Transverse colon (tissue), 4 donors: Measurements from ENCODE around the gene CDC42EP5. TPM values are rescaled to one million over a fixed set of nuclear protein-coding genes. Genes with fewer than 3 reads are reported as not detected.
A peak's percentile ranks its signal among the peaks of the same experiment; 100 is the strongest.

Source experiments
- DNase-seq: peaks from one replicate; pipeline ENCODE4 v3.0.0-alpha.2; 2019
- H3K27ac ChIP-seq, 4 donors: fragments of 200-600 bp; sonication (generic); 2 replicates each; pipeline ENCODE4 v1.5.1; 2016 to 2018; ENCODE audit warnings: inconsistent platforms in 4 of 4
- H3K27me3 ChIP-seq: fragments of 200-600 bp; sonication (generic); 2 replicates; pipeline ENCODE4 v1.5.1; 2017; ENCODE audit warnings: inconsistent platforms
- H3K36me3 ChIP-seq, 4 donors: fragments of 200-600 bp; sonication (generic); 2 replicates each; pipeline ENCODE4 v1.5.1; 2017 to 2019; ENCODE audit warnings: inconsistent platforms in 4 of 4
- H3K4me1 ChIP-seq, 4 donors: fragments of 200-600 bp; sonication (generic); 2 replicates each; pipeline ENCODE4 v1.5.1; 2017 to 2020; ENCODE audit warnings: inconsistent platforms in 4 of 4
- H3K4me3 ChIP-seq, 4 donors: fragments of 200-600 bp; sonication (generic); 1 replicate in 1 of 4; 2 replicates in 3 of 4; pipeline versions ENCODE4 v1.5.1 to v1.6.1; 2017 to 2019; ENCODE audit warnings: inconsistent platforms in 4 of 4
- H3K9me3 ChIP-seq, 2 donors: fragments of 200-600 bp; sonication (generic); 2 replicates each; pipeline ENCODE4 v1.5.1; 2017 to 2019; ENCODE audit warnings: inconsistent platforms in 2 of 2
- CTCF ChIP-seq, 5 experiments: fragments of 200-600 bp in 3 of 5; fragments of 450-650 bp in 2 of 5; sonication (generic) in 3 of 5; IDR thresholded peaks; 1 replicate in 2 of 5; 2 replicates in 3 of 5; pipeline ENCODE4 v1.5.1; 2016 to 2017; ENCODE audit warnings: antibody characterized with exemption in 5 of 5, inconsistent platforms in 3 of 5, mild to moderate bottlenecking in 2 of 5, moderate library complexity in 1 of 5
- EP300 ChIP-seq: sonication (generic); formaldehyde crosslinking; IDR thresholded peaks from one replicate; pipeline ENCODE4 v1.6.1; 2017; ENCODE audit warnings: antibody characterized with exemption, low read depth
- POLR2A ChIP-seq: fragments of 450-650 bp; IDR thresholded peaks from one replicate; pipeline ENCODE4 v1.6.1; 2016; ENCODE audit warnings: antibody characterized with exemption, mild to moderate bottlenecking, moderate library complexity
- POLR2AphosphoS5 ChIP-seq, 3 donors: sonication (generic); formaldehyde crosslinking; IDR thresholded peaks; one replicate each; pipeline ENCODE4 v1.6.1; 2016; ENCODE audit warnings: antibody characterized with exemption in 3 of 3
- WGBS, 2 donors: methylation state at CpG; one replicate each; pipeline ENCODE4 v1.1.5; 2018; ENCODE audit warnings: low coverage in 1 of 2; 5-methylcytosine and 5-hydroxymethylcytosine counted together
- in situ Hi-C, 4 donors: fragments of 200-750 bp; cut with MboI; loops; one replicate each; pipeline versions ENCODE4 v1.15.0 to v1.15.1; 2017; ENCODE audit warnings: low sequenced_read_pairs in 3 of 4, low pct_ligation_motif_present in 1 of 4, low pct_unique_long_range_greater_than_20kb in 1 of 4
- intact Hi-C: fragments of 100-400 bp; cut with DNase I; formaldehyde crosslinking; loops from one replicate; pipeline ENCODE4 v1.15.1; 2023; ENCODE audit warnings: low total_unique reads
- total RNA-seq, 4 donors: library from RNA; depleted of rRNA; stranded (reverse); fragments of >200 nt; gene quantifications; one replicate each; pipeline ENCODE4 v1.1.0, GENCODE V29; 2016

CDC42EP5 gene
- total RNA-seq, 4 donors from 2014 or later = 210 to 231 (median 214) TPM

- Histone ChIP-seq H3K4me1 (peaks cover 0 to 20% (median 2%) of the 10 kb centered on the region in 4 donors), H3K27me3 (peaks cover 28% of the 10 kb centered on the region), H3K36me3 (no peaks in the 10 kb centered on the region), H3K4me3 (no peak overlapping the region), H3K27ac (no peak overlapping the region), H3K9me3 (no peaks in the 10 kb centered on the region)
- WGBS, 2 donors = 52 to 68% methylated on average over 2 of the region's 2 CpGs
- intact Hi-C loops (no loop called here), in situ Hi-C loops (loop anchor here in 2 of 4 donors (10.0 kb wide), 1 partner anchor 195 kb away; no protein-coding TSS in a partner anchor)
- no peak for DNase-seq
- TF ChIP-seq POLR2AphosphoS5 (IDR thresholded peaks at IDR 0.05) = no peak
- TF ChIP-seq EP300 = no peak
- TF ChIP-seq POLR2A = no peak
- no peak for TF ChIP-seq CTCF (IDR thresholded peaks at IDR 0.05)
Measured at GRCh38 chr19:54480051-54480450, 7.0 kb upstream of the CDC42EP5 start.

- TF ChIP-seq EP300 = no peak
- peak; percentile 41 to 62 (median 54) for TF ChIP-seq CTCF (IDR thresholded peaks at IDR 0.05)
- no peak overlapping the region for H3K4me3 ChIP-seq
- no peaks in the 10 kb centered on the region for H3K36me3 ChIP-seq
- intact Hi-C loops (no loop called here), in situ Hi-C loops (no loop called here)
- 14 to 19% methylated on average over 3 to 10 of the region's 10 CpGs for WGBS, 2 donors
- no peak for DNase-seq
- H3K4me1 ChIP-seq = peaks cover 4 to 24% (median 5%) of the 10 kb centered on the region in 4 donors
- peaks cover 18% of the 10 kb centered on the region for H3K27me3 ChIP-seq
- no peaks in the 10 kb centered on the region for H3K9me3 ChIP-seq
- no peak overlapping the region for H3K27ac ChIP-seq
Measured at GRCh38 chr19:54478677-54479266, 5.7 kb upstream of the CDC42EP5 start.

GRCh38 chr19:54477650-54478049 lies 4.6 kb upstream of the CDC42EP5 start:
- H3K4me3 ChIP-seq = no peak overlapping the region
- no peak for DNase-seq
- H3K4me1 ChIP-seq = peaks cover 4 to 29% (median 11%) of the 10 kb centered on the region in 4 donors
- intact Hi-C loops (no loop called here), in situ Hi-C loops (no loop called here)
- TF ChIP-seq EP300 = no peak
- TF ChIP-seq CTCF (IDR thresholded peaks at IDR 0.05) = peak in 3 of 5 experiments; percentile 19 to 46 (median 28)
- no peak for TF ChIP-seq POLR2A
- H3K27me3 ChIP-seq = peaks cover 13% of the 10 kb centered on the region
- no peak overlapping the region for H3K27ac ChIP-seq
- 10 to 69% methylated on average over 1 to 3 of the region's 3 CpGs for WGBS, 2 donors
- no peaks in the 10 kb centered on the region for H3K9me3 ChIP-seq
- no peaks in the 10 kb centered on the region for H3K36me3 ChIP-seq

GRCh38 chr19:54475706-54476105 lies 2.6 kb upstream of the CDC42EP5 start:
- Histone ChIP-seq H3K27ac (no peak overlapping the region), H3K4me1 (peaks cover 4 to 25% (median 15%) of the 10 kb centered on the region in 4 donors), H3K9me3 (no peaks in the 10 kb centered on the region), H3K36me3 (no peaks in the 10 kb centered on the region), H3K27me3 (peaks cover 21% of the 10 kb centered on the region), H3K4me3 (no peak overlapping the region)
- TF ChIP-seq EP300 (no peak), CTCF (IDR thresholded peaks at IDR 0.05) (no peak), POLR2AphosphoS5 (IDR thresholded peaks at IDR 0.05) (no peak), POLR2A (no peak)
- intact Hi-C loops = no loop called here
- 50 to 93% methylated on average over 1 to 11 of the region's 11 CpGs for WGBS, 2 donors
- in situ Hi-C loops = no loop called here
- DNase-seq = no peak
